Anterior cingulate cortex (tissue), 58 donors: ENCODE data around the gene LDB2.
"Not testable (repeated sequence)": the region's sequence is repeated elsewhere in the genome, so short reads cannot be mapped to it uniquely, and the experiment has no call there.

ENCODE experiments used
- DNase-seq, 58 donors: peaks; one replicate each; lab custom pipeline; 2025; lab: John Stamatoyannopoulos, UW

LDB2 gene

DNA sequence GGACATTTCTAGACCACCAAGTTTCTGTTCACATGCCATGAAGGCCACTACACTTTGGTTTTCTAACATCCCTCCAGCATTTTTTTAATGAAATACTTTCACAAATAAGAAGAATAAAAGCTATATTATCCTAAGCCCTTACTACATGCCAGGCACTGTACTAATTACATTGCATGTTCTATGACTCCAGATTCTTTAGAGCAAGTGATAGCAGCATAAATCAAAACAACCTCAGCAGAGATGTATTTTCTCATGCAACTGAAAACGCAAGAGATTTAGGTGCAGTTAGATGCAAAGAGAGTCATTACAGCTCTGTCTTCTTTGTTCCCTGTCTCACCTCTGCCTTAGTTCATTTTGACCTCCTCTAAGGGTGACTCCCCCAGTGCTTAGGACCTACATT, 230.0 kb downstream of the LDB2 start:
- DNase-seq, result no peak

DNA sequence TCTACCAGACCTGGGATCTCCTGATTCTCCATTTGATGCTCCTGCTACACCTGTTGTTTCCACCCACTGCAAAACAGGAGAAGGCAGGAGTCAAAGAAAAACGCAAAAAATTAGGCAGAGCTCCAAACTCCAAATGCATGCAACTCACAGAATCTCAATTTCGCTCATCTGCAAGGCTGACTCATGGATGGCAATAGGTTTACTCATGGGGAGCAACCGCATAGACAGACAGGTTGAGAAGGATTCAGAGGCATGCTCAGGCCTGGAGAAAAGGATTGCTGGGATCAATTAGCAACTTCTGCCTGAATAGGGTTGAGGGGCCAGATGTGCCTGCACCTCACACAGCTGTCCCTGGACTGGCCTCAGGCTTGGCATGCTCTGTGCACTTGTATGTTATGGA, 231.0 kb downstream of the LDB2 start:
- DNase-seq, result no peak

DNA sequence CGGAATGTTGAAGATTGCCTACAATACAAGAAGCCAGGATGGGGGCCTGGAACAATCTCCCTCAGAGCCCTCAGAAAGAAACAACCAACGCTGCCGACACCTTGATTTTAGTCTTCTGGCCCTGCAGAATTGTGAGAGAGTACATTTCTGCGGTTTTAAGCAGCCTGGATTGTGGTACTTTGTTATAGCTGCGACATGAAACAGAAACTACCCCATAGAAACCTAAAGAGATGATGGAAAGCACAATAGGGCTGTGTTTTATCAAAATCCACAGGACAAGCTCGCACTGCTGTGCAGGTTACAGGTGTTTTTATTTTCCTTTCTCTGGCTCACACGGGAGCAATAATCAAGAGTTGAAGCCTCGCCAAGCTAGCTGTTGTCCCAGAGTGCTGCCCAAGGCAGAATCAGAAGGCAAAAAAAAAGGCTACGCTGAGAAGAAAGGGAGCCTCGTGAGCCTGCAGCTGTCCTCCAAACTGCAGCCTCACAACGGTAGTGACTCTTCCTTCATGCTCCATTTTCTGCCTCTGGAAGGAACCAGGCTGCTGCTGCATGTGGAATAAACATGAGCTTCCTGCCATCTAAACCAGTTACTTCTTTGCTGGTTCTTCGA, 232.4 kb downstream of the LDB2 start:
- no peak for DNase-seq

DNA sequence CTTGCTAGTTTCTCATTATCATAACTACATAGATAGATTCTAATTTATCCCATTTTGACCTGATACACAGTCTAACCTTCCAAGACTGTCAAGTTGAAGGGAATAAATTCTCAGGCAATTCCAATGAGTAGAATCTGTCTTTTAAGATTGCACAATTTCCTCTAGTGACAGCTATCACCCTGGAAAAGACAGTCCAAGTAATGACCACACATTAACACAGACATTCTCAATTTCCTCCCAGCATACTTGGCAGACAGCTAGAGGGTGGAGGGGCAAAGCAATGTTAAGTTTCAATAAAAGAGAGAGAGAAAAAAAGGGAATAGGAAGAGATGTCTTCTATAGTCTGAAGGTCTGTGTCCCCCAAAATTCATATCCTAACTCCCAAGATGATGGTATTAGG, 234.7 kb downstream of the LDB2 start:
- DNase-seq, result no peak

DNA sequence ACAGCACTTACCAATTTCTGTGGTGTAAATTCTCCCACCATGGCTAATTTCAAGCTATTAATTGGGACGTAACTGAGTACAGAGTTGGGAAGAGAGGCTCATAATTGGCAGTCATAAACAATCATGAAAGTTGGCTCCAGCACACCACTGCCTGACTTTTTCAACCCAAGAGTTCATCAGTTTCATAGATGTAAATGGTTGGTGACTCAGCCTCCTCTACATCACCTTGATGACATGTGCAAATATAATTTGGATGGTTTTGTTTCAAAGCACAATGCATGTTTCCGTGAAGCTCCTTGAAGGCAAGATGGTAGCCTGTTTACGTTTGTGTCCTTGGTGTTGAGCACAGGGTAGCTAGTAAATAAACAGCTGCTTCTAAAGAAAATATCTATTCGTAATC, 235.1 kb downstream of the LDB2 start:
- DNase-seq, result no peak

DNA sequence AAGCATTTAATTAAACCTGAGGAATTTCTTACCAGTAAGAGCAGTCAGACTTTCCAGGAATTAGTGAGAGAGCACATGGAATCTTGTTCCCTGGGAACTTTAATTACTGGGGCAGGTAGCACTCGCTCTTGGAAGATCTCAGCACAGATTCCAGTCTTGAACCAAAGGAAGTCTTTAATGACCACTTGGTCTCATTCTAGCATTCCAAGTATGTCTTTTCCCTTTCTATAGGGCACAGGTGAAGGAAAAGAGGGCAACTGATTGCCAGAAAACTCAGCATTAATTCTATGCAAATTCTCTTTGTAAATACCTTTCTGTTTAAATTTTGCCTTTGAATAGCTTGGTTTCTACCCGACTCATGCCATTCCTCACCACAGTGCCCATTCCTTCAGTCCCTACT, 236.6 kb downstream of the LDB2 start:
- no peak for DNase-seq

DNA sequence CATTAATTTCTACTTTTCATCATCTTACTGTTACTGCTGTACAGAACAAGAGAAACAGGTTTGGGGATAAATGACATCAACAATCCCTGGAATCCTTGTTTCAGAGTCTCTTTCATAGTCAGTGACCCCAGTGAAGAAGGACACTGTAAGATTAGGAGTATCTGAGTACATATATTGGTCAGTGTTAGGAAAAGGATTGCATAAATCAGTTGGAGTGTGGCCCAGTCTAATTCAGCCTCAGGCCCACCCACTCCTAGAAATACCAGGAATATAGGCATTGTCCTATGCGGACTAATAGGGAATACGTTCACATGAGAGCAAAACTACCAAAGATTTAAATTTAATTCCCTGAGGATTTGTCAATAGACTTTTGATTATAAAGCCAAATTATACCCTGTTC, 237.8 kb downstream of the LDB2 start:
- DNase-seq, result no peak

DNA sequence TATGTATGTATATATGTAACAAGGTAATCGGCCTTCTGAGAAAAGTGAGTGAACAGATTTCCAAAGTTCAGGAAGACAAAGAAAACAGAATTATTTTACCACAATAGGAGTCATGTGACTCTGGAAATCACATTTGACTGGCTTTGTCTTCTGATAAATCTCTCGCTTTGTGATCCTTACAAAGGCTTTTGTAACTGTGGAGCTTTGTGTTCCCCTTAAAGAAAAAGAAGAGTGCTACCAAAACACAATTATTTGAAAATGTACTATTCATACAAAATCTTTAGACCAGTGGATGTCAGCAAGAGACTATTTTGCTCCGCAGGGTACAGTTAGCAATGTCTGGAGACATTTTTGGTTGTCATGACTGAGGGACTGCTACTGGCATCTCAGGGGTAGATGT, 238.8 kb downstream of the LDB2 start:
- DNase-seq, result peak in 1 of 58 donors; percentile 56

DNA sequence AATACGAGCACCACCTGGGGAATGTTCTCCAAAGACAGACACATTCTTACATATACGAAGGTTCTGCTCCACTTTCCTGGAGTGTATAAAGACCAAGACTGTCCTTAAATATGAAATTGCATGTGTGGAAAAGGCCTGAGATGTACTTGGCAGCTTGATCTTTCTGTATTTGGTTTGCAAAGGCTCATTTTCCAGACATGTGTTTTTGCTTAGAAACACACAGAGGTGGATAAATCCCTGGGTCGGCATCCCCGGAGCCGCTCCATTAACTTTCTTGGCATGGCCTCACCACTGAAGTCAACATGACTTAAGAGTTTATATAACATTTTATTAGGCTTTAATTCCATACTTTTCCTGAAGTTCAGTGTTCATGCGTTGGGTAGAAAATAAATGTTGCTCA, 239.4 kb downstream of the LDB2 start:
- no peak for DNase-seq

DNA sequence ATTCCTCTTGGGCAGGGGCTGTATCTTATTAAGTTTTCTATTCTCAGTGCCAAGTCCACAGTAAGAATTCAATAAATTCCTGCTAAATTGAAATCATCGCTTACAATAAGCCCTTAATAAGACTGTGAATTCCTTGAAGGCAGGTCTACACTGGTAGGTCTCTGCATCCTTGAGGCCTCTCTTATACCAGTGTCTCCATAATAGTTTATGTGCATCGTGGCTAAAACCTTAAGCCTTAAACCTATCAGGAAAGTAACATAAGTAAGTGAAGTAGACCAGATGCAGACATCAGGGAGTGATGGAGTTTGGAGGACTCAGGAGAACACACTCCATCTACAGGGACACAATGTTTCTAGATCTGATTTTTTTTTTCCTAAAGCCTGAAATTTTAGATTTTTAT, 240.3 kb downstream of the LDB2 start:
- DNase-seq, result no peak

DNA sequence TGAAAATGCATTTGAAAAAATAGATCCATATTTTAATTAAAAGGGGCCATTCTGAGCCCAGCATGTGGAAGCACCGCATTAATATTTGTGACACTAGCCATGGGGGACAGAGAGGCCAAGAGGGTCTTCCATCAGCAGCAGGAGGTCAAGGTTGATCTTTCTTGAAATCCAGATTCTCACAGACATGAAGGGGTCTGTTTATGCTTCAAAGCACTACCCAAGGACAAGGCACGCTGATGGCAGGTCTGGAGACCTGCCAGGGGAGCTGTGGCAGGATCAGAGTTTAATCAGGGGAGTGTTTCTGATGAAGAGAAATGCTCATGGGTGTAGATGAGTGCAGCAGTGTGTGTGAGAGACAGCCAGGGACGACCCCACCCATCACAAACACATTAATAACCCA, 243.3 kb downstream of the LDB2 start:
- DNase-seq, result no peak

DNA sequence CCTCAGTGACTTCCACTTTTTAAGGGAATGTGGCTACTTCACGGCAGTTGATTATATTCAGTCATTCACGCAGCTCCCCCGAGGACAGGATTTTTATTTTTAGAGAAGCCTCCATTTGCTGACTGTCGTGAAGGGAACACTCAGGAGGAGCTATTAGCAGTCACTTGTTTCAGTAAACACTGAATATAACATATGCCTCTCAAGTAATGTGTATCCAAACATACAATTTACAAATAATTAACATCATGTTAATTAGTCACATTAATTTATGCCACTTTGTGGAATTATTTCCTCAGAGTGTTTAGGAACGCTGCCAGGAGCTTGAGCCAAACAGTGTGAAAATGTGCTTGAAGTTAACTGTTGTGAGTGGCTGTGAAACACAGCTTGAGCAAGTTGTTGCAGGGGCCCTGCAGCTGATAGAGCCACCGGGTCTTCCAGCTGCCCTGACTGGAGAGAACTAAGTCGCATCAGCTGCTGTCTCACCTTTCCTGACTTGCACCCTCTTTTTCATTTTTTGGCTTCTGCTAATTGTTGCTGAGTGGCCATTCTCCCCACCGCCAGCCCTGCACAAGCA, 245.6 kb downstream of the LDB2 start:
- no peak for DNase-seq

DNA sequence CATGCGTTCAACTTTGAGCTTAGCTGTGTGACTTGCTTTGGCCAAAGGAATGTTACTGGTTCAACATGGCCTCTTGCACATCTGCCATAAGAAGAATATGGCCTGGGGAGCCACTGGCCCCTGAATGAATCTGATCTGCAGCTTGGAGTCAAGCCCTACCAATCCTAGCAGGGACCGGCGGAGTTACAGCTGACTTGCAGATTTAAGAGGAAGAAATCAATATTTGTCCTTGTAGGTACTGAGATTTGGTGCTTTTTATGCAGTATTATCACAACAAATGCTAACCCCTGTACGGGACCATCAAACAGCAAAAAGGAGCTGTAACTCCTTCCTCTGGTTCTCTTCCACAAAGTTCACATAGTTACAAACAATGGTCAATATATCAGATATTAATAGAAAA, 252.0 kb downstream of the LDB2 start:
- DNase-seq, result no peak

DNA sequence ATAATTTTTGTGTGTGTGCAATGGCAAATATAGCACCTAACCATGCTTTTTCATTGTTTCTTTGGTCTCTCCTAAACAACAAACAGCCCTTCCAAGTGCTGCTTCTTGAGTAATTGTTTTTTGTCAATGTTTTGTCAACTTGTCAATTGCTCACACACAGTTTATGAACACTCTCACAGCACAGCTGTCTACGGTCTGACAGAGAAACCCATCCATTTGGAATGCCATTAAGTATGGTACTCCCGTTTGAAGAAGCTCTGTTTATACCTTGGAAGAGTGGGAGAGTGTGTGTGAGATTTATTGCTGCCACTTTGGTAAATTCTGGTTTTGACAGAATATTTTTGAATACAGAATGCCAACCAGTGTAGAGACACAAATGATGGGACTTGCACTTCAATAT, 254.6 kb downstream of the LDB2 start:
- no peak for DNase-seq

DNA sequence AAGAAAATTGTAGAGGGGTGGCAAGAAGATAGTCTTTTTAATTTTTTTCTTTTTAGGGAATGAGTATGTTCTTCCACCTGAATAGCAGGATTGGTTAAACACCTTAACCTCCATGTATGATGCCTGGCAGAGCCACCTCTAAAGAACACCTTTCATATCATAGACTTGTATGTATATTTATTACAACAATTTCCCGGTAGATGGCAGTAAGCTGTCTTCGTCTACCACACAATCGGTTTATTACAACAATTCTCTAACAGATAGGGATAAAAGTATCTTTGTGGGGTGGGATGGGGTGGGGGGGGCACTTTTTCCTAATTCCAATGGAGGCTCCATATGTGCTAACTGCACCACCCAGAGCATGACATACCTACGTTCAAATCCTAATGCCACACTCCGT, 255.5 kb downstream of the LDB2 start:
- DNase-seq, result peak in 2 of 58 donors; percentile 3 to 43

DNA sequence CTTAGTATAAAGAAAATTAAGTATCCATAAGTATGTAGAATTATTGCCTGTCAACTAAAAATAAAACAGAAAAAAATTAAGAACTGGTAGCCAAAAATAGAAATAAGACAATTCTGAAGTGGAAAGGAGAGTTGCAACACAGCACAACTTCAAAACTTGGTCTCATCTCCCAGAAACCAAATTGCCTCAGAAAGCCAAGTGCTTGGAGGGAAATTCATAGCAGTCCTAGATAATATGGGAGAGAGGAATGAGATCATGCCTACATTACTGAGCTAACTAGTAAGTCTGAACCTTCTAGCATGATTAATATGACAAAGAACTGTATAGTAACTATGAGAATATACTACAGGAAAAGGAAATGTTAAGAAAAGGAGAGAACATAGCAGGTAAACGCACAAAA, 256.5 kb downstream of the LDB2 start:
- no peak for DNase-seq

DNA sequence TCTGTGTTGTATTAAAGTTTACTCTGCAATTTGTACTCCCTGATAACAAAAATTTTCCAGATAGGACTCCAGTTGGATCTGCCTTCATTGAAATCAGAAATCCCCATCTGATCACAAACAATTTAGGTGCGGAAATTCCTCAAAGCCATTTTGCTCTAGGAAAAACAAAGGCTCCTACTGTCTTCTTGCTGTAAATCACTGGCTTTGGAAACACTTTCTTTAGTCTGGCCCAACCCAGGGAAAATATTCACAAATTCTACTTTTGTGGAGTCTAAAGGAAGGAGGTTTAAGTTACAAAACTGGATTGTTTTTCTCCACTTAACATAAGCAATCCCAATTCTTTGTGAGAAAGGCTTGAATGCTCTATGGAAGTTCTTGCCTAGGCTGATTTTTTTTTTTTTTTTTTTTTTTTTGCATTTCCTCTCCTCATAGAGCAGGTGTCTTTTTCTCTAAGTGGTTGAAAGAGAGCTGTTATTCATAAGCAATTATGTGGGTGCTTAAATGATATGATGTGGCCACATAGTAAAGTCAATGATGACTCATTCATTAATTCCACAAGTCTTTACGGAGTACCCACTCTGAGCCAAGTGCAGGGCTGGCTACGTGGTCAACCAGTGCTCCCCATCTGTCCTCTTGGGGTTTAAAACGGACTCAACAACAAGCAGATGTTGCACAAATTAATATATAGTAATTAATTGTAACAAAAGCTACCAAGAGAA, 261.4 kb downstream of the LDB2 start:
- no peak for DNase-seq

DNA sequence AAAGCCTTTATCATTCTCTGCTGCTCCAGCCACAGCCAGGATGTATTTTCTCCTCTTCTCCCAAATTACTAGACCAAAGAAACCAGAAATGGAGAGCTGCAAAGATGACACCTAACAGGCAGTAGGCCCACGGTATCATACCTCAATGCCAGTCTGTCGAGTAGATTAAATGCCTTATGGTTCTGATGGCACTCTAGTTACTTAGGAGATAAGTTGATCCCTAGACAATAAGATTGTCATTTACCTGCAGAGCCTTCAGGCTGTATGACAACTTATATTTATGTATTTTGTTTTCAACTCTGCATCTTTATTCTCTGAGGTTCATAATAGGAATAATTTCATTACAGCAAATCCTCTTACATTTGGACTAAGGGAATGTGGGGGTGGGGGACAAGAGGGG, 262.1 kb downstream of the LDB2 start:
- no peak for DNase-seq

DNA sequence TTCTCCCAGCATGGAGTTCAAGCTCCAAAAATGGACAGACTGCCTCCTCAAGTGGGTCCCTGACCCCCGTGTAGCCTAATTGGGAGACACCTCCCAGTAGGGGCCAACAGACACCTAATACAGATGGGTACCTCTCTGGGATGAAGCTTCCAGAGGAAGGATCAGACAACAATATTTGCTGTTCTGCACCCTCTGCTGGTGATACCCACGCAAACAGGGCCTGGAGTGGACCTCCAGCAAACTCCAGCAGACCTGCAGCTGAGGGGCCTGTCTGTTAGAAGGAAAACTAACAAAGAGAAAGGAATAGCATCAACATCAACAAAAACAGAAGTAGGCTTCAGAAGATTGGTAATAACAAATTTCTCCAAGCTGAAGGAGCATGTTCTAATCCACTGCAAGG, 269.2 kb downstream of the LDB2 start:
- peak in 2 of 58 donors; percentile 2 to 3 for DNase-seq

DNA sequence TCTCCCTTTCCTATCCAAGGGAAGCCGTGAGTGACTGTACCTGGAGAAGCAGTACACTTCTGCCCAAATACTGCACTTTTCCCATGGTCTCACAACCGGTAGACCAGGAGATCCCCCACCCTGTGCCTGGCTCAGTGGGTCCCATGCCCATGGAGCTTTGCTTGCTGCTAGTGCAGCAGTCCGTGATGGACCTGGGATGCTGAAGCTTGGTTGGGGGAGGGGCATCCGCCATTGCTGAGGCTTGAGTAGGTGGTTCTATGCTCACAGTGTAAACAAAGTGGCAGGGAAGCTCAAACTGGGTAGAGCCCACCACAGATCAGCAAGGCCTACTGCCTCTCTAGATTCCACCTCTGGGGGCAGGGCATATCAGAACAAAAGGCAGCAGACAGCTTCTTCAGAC, 269.6 kb downstream of the LDB2 start:
- DNase-seq, result not testable (repeated sequence)

DNA sequence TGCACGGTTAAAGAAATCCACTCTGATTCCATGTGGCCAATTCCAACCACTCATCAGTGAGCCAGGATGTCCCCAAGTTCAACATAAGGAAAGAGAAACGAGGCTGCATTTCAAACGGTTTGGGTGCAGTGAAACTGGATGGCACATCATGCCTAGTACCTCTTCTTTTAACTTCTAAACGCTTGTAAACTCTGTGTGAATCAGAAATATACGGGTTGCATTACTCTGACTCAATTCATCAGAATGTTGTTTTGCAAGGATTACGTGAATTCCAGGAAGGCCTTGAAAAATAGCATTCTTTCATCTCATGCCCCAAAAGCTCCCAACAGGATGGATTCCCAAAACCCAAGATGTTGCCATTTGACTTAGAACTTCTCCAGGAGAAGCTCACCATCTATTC, 270.4 kb downstream of the LDB2 start:
- DNase-seq, result no peak

DNA sequence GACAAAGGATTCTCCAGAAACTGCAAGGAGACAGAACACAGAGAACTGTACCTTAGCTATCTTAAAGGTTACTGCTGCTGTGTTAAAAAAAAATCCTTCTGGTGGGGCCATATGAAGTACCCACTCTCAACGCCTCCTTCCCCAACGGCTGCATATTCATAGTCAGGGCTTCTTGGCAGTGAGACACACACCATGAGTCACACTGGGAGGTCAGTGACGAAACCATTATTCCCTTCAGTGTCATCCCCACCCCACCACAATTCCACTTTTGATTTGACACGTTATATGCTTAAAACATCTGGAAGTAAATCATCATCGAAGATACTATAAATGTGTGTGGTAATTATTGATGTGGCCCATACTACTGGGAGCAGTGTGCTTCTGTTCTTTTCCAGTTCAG, 271.5 kb downstream of the LDB2 start:
- peak in 22 of 58 donors; percentile 2 to 62 (median 16) for DNase-seq
